ENCODE measurements around the gene CTNNBL1.
"Not testable (repeated sequence)": the region's sequence is repeated elsewhere in the genome, so short reads cannot be mapped to it uniquely, and the experiment has no call there.

The CTNNBL1 gene

DNA sequence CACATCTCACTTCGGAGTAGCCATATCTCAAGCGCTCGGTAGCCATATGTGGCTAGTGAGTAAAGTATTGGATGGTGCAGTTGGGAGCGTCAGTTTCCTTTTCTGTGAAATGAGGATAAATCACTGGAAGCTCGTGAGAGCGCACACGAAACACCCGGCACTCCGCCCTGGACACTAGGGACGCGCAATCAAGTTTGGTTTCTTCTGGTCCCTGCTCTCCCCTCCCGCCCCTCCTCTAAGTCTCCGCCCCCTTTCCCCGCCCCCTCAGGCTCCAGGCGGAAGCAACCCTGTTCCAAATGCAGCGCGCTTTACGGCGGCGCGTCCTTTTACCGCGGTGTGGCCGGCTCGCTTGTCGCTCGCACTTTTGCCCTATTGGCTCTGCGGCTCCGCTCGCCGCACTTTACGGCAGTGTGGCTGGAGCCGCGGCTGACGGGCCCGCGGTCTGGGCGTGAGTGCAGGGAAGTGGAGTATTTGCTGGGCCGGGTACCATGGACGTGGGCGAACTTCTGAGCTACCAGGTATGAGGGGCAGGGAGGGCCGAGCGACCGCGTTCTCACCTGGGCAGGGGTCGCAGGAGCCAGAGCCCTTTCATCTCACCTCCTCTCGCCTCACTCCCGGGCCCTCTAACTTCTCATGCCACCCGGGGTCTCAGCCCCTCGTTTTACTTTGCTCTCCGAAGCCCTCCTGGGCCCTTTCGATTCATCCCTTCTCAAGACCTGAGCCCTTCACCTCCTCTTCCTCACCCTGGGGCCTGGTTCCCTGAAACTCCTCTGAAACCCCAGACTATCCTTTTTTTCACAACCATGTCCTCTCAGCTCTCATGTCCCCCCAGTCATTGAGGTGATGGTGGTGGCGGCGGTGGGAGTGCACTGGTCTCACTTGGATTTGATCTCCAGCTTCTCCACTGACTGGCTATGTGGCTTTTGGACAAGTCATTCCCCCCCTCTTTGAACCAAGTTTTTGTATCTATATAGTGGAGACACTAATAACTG lies at the start of gene CTNNBL1:
Gene CTNNBL1 (plus strand): TSS at position 396 of the 992 bp plus-strand sequence. CDS start 93 bp downstream, at position 489.
- peak; percentile 93 for DNase-seq (ENCODE audit: low read depth)

DNA sequence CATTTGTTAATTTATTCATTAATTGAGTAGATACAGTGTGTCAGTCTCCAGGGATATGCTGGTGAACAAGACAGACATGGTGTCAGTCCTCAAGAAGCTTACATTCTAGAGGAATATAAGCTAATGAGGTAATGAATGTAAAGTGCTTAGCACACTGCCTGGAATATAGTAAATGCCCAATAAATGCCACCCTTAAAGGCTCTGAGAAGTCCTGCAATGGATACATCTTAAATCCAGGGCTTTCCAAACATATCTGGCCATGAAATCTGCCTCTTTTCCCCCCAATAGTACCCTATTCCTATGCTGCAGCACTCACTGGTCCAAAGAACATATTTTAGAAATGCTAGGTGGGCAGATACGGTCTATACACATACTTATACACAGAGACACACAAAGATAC lies 49.2 kb upstream of the CTNNBL1 start:
- DNase-seq (ENCODE audit: low read depth) = no peak

DNA sequence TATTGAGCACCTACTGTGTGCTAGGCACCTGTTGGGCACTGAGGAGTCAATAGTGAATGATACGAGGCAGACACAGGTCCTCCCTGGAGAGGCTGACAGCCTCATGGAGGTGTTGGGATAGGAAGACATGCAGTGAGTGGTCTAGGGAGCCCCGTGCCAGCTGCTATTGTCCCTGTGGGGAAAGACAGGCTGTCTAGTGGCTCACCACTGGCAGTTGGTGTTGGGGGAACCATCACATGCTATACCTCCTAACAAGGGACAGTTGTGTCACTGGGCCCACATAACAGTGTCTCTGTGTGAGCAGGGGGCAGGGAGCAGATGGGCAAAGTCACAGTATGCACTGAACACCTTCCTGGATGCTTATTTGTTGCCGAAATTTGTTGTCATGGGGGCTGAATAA lies 45.9 kb upstream of the CTNNBL1 start:
- DNase-seq (ENCODE audit: low read depth) = no peak

- no peak for DNase-seq (ENCODE audit: low read depth)
Observed at GRCh38 chr20:37649017-37649416, 44.8 kb upstream of the CTNNBL1 start.

DNA sequence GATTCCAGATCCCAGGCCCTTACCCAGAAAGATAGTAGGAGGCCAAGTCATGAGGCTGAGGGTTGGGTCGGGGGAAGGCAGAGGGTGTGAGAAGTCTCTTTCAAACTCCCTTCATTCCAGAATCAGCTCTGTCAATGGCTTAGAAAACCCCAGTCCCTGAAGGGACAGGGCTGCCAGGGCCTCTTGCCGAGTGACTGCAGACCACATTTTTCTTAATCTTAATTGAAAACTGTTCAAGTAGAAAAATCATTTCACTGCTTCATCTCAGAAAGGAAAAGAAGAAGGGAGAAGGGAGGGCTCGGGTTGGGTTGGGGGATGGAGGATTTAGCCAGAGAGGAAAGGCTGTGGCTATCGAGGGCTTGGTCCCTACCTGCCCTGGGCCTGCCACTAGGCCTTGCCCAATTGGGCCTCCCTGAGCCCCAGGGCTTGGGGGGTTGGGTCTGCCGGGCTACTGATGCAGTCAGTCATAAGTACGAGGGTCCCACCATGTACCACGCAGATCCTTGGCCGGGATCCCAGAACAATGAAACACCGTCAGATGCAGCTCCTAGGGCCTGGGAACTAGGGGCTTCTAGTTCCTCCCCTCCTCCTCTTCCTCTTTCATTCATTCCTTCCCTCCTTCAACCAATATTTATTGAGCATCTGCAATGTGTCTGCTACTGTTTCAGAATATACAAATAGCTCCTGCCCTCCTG lies 44.0 kb upstream of the CTNNBL1 start:
- DNase-seq (ENCODE audit: low read depth) = no peak

DNA sequence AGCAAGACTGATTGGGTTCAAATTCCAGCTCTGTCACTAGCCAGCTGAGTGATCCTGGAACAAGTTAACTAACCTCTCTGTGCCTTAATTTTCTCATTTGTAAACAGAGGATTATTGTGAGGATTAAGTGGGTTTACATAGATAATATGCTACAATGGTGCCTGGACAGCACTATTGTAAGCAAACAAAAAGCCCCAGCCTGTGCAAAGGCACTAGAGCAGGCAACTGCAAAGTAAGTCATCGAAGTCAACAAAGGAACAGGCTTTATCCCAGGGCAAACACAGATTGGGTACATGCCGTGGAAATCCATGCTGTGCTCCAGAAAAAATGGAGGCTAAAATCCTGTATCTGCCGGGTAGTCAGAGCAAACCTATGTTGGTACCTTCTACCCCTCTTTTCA lies 43.2 kb upstream of the CTNNBL1 start:
- no peak for DNase-seq (ENCODE audit: low read depth)

DNA sequence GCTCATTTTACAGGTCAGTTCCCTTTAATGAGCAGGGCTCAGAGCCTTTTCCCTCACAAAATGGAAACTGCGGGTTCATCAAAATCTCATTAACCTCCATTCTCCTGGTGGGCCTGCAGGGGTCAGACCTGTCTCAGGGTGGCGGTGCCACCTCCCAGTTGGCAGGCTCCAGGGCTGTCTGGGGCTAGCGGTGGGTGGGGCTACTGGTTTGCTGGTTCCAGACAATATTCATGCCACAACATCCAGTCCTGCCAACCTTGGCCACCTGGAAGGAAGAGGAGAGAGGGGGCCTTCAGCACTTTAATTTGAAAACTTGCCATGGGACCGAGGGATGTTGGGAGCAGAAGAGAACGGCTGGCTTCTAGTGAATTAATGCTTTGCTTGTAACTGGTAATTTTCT lies 41.9 kb upstream of the CTNNBL1 start:
- DNase-seq (ENCODE audit: low read depth) = peak; percentile 3

DNA sequence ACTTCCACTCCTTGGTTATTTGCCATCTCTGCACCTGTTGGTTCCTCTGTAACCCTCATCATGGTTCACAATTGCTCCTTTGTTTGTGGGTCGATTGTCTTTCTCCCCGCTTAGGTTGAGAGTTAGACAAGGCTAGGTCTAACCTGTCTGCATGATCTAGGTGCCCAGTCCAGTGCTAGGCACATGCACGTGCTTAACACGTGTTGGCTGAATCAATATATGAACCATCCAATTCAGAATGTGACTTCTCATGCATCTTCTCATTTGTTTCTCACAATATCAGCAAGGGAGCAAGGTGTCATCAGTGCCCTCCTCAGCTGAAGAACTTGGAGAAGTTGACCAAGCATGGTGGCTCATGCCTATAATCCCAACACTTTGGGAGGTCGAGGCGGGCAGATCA lies 36.9 kb upstream of the CTNNBL1 start:
- DNase-seq (ENCODE audit: low read depth) = no peak

- DNase-seq (ENCODE audit: low read depth) = no peak
Observed at GRCh38 chr20:37657924-37658804, 35.7 kb upstream of the CTNNBL1 start.

GRCh38 chr20:37661519-37661918 lies 32.3 kb upstream of the CTNNBL1 start:
- DNase-seq (ENCODE audit: low read depth) = no peak

- no peak for DNase-seq (ENCODE audit: low read depth)
Observed at GRCh38 chr20:37662308-37662707, 31.5 kb upstream of the CTNNBL1 start.

DNA sequence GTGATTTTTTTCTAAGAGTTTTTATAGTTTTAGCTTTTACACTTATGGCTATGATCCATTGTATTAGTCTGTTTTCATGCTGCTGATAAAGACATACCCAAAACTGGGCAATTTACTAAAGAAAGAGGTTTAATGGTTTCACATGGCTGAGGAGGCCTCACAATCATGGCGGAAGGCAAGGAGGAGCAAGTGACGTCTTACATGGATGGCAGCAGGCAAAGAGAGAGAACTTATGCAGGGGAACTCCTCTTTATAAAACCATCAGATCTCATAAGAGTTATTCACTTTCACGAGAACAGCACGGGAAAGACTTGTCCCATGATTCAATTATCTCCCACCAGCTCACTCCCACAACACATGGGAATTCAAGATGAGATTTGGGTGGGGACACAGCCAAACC lies 29.2 kb upstream of the CTNNBL1 start:
- DNase-seq (ENCODE audit: low read depth) = not testable (repeated sequence)

DNA sequence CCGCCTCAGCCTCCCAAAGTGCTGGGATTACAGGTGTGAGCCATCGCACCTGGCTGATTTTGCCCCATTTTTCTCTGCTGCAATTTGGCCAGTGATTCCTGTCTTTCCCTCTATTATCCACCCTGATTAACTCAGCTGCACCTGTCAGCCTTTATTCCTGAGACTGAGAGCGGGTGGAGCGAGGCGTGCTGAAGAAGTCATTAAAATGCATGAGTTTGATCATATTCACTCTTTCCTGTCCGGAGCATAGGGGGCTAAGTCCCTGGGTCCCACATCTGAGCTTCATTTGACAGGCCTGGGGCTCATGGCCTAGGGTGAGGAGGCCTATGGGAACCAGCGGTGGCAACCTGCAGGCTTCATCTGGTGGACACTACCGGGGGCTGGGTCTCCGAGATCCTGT lies 25.7 kb upstream of the CTNNBL1 start:
- no peak for DNase-seq (ENCODE audit: low read depth)

DNA sequence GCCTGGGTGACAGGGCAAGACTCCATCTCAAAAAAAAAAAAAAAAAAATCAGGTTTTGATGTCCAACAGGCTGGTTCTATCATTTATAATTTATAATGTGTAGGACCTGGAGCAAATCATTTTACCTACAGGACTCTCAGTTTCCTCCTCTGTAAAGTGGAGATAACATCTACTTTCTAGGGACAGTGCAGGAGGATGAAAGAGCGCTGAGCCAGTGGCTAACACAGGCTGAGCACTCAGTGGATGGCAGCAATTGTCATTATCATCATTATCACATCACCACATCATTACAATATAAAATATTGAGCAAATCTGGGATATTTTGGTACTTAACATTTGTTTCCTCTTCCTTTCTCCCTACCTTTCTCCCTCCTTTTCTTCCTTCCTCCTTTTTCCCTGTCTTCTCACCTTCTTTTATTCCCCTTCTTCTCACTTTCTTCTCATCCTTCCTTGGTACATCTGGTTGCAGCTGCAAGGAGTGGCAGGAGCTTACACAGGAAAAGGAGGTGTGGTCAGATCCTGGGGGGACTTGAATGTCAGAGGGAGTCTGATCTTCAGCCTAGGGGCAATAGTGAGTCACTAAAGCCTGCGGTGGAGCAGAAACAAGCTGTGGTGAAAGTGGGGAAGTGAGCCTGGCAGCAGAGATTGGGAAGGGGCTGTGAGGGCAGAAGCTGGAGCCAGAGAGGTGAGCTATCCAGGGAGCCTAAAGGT lies 24.6 kb upstream of the CTNNBL1 start:
- no peak for DNase-seq (ENCODE audit: low read depth)

GRCh38 chr20:37669773-37670236 lies 24.0 kb upstream of the CTNNBL1 start:
- no peak for DNase-seq (ENCODE audit: low read depth)

DNA sequence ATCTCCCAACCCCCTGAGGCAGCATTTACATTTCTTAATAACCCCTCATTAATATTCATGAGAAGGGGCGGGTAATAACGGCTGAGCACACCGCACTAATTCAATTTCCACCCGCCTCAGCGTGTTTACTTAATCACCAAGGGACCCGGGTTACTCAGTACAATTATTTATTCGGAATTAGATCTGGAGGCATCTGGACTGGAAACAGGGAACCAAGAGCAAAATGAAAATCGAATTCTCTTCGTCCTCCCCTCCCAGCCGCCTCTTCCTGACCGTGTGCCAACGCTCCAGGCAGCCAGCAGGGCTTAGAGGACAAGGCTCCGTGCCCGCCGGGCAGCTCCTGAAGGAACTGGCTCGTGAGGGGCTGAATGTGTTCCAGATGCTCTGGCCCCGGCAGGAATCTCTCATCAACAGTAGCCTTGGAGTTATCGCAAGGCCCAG lies 23.5 kb upstream of the CTNNBL1 start:
- no peak for DNase-seq (ENCODE audit: low read depth)

- DNase-seq (ENCODE audit: low read depth) = no peak
Observed at GRCh38 chr20:37672143-37672542, 21.7 kb upstream of the CTNNBL1 start.

DNA sequence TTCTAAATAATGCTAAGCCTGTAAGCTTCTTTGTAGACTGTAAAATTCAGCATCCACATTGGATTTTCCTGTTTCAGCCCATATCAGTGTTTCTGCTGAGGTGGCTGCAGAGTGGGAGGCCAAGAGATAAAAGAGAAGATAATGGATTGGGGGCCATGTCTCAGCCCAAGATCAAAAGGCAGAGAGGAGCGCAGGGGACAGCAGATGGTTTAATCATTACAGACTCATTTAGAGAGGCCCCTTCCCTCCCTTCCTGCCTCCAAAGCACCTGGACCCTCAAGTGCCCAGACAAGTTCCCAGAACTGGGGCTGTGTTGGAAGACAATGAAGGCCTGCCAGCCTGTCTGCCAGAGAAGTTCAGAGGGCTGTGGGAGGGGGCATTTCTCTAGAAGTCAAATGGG lies 20.4 kb upstream of the CTNNBL1 start:
- DNase-seq (ENCODE audit: low read depth) = no peak

DNA sequence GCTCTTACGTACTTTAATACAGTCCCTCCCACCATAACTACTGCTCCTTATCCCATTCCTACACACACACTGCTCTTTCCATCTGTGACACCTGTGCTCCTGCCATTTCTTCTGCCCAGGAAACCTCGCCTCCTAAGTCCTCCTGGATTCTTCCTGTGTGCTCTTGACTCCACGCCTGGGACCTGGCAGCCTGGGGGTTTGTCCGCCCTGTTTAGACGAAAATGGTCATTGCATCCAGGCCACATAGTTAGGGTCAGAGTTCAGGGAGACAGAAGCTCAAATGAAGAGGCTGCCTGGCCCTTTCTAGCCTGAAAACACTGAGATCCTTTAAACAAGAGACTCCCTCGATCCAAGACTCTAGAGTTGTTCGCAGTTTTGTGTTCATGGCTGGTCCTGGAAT lies 17.4 kb upstream of the CTNNBL1 start:
- DNase-seq (ENCODE audit: low read depth) = no peak

- DNase-seq (ENCODE audit: low read depth) = no peak
Observed at GRCh38 chr20:37677969-37678861, 15.6 kb upstream of the CTNNBL1 start.
